Naive thymus-derived CD4-positive, alpha-beta T cell (primary cell): Measurements from ENCODE around the gene PTPRK. TPM values are rescaled to one million over a fixed set of nuclear protein-coding genes. Genes with fewer than 3 reads are reported as not detected.

Experiments used
- ATAC-seq: fragments of 150-1000 bp; cut with Tn5 transposase; 2 replicates; pipeline ENCODE4 v1.10.0; 2021; ENCODE audit warnings: mild to moderate bottlenecking, moderate library complexity
- CTCF ChIA-PET: fragments of 350-600 bp; sonication (Branson Sonifier 250); formaldehyde crosslinking; loops from one replicate; lab custom pipeline; 2021; ENCODE audit warnings: antibody characterized with exemption; lab: Charles Lee
- POLR2A ChIA-PET: fragments of 350-600 bp; sonication (Branson Sonifier 250); formaldehyde crosslinking; loops from one replicate; lab custom pipeline; 2021; ENCODE audit warnings: antibody characterized with exemption, inconsistent platforms; lab: Charles Lee
- DNase-seq, 9 donors: peaks; one replicate each; pipeline versions ENCODE4 v3.0.0 to v3.0.0-alpha.2; 2020 to 2022; ENCODE audit warnings: mixed read lengths in 1 of 9
- H3K27ac ChIP-seq: one replicate; pipeline ENCODE4 v1.7.0; 2013; ENCODE audit warnings: mild to moderate bottlenecking, low read depth, low read length, moderate library complexity
- H3K27me3 ChIP-seq, 2 donors: one replicate each; pipeline ENCODE4 v1.7.0; 2013; ENCODE audit warnings: low read length in 2 of 2, mild to moderate bottlenecking in 2 of 2, moderate library complexity in 2 of 2; ENCODE audit not compliant: control insufficient read depth in 2 of 2, insufficient read depth in 2 of 2
- H3K36me3 ChIP-seq, 3 experiments: 1 replicate in 2 of 3; 2 replicates in 1 of 3; pipeline ENCODE4 v1.7.0; 2013; ENCODE audit warnings: low read length in 3 of 3, mild to moderate bottlenecking in 3 of 3, moderate library complexity in 1 of 3; ENCODE audit not compliant: insufficient read depth in 3 of 3, control insufficient read depth in 2 of 3
- H3K4me1 ChIP-seq, 2 donors: one replicate each; pipeline ENCODE4 v1.7.0; 2013; ENCODE audit warnings: low read length in 2 of 2, mild to moderate bottlenecking in 2 of 2, moderate library complexity in 1 of 2; ENCODE audit not compliant: control insufficient read depth in 2 of 2, insufficient read depth in 2 of 2
- H3K4me3 ChIP-seq: 2 replicates; pipeline ENCODE4 v1.7.0; 2013; ENCODE audit warnings: mild to moderate bottlenecking, low read length
- H3K9me3 ChIP-seq, 3 experiments: 1 replicate in 2 of 3; 2 replicates in 1 of 3; pipeline ENCODE4 v1.7.0; 2013; ENCODE audit warnings: low read length in 3 of 3; ENCODE audit not compliant: control insufficient read depth in 2 of 3
- H3K27ac Mint-ChIP-seq, 9 donors: one replicate each; pipeline ENCODE4 v1.8.0; 2020 to 2022; ENCODE audit warnings: mixed read lengths in 9 of 9, mild to moderate bottlenecking in 8 of 9, moderate library complexity in 5 of 9, inconsistent platforms in 2 of 9
- H3K27me3 Mint-ChIP-seq, 5 donors: one replicate each; pipeline ENCODE4 v1.8.0; 2021 to 2022; ENCODE audit warnings: mixed read lengths in 5 of 5, mild to moderate bottlenecking in 1 of 5
- H3K36me3 Mint-ChIP-seq, 5 donors: one replicate each; pipeline ENCODE4 v1.8.0; 2020 to 2022; ENCODE audit warnings: mixed read lengths in 5 of 5, mild to moderate bottlenecking in 3 of 5, inconsistent platforms in 1 of 5
- H3K4me1 Mint-ChIP-seq, 7 donors: one replicate each; pipeline ENCODE4 v1.8.0; 2020 to 2022; ENCODE audit warnings: mixed read lengths in 7 of 7, mild to moderate bottlenecking in 3 of 7, inconsistent platforms in 1 of 7
- H3K4me3 Mint-ChIP-seq, 10 donors: one replicate each; pipeline ENCODE4 v1.8.0; 2020 to 2022; ENCODE audit warnings: mild to moderate bottlenecking in 10 of 10, mixed read lengths in 10 of 10, moderate library complexity in 6 of 10, inconsistent platforms in 2 of 10
- H3K9me3 Mint-ChIP-seq, 11 donors: one replicate each; pipeline ENCODE4 v1.8.0; 2020 to 2022; ENCODE audit warnings: mixed read lengths in 11 of 11, mild to moderate bottlenecking in 4 of 11, inconsistent platforms in 1 of 11, moderate library complexity in 1 of 11
- intact Hi-C, 2 donors: fragments of 100-400 bp; cut with micrococcal nuclease; formaldehyde crosslinking; loops; one replicate each; pipeline ENCODE4 v1.15.1; 2023
- polyA plus RNA-seq, 2 donors: library from polyadenylated mRNA; unstranded; fragments of 300-500 nt; fragmentation: Illumina TruSeq; gene quantifications; one replicate each; pipeline ENCODE4 v1.2.3, GENCODE V29; 2021
- total RNA-seq, 6 experiments: library from RNA in 5 of 6; stranded (reverse) in 5 of 6; gene quantifications; 1 replicate in 5 of 6; 2 replicates in 1 of 6; pipeline ENCODE4 v1.2.3 and lab custom pipeline; 2021 to 2026

The PTPRK gene
- total and polyA plus RNA-seq, 7 experiments from 2014 or later: 1.3 to 6.5 (median 2.3) TPM

GRCh38 chr6:128357392-128358130 is 162.8 kb downstream of the PTPRK start:
- ChIA-PET POLR2A (no interaction called here), CTCF (no interaction called here)
- DNase-seq: no peak
- Mint-ChIP-seq H3K4me3 (no peak overlapping the region), H3K36me3 (peaks cover 0 to under 1% (median 0%) of the 10 kb centered on the region in 5 donors), H3K27me3 (no peaks in the 10 kb centered on the region), H3K9me3 (no peaks in the 10 kb centered on the region), H3K27ac (no peak overlapping the region), H3K4me1 (no peaks in the 10 kb centered on the region)
- intact Hi-C loops: no loop called here
- no peak for ATAC-seq
- Histone ChIP-seq H3K27ac (no peak overlapping the region), H3K36me3 (no peaks in the 10 kb centered on the region), H3K4me3 (no peak overlapping the region), H3K4me1 (no peaks in the 10 kb centered on the region), H3K27me3 (no peaks in the 10 kb centered on the region), H3K9me3 (no peaks in the 10 kb centered on the region)

- ATAC-seq (no peak), DNase-seq (no peak)
- H3K27ac Mint-ChIP-seq: no peak overlapping the region
- H3K36me3 ChIP-seq: no peaks in the 10 kb centered on the region
- CTCF ChIA-PET: no interaction called here
- intact Hi-C loops: no loop called here
- H3K4me1 Mint-ChIP-seq: no peaks in the 10 kb centered on the region
- no peaks in the 10 kb centered on the region for H3K27me3 ChIP-seq
- H3K9me3 Mint-ChIP-seq: no peaks in the 10 kb centered on the region
- H3K4me1 ChIP-seq: no peaks in the 10 kb centered on the region
- POLR2A ChIA-PET: no interaction called here
- no peak overlapping the region for H3K4me3 Mint-ChIP-seq
- H3K27ac ChIP-seq: no peak overlapping the region
- no peak overlapping the region for H3K4me3 ChIP-seq
- H3K9me3 ChIP-seq: no peaks in the 10 kb centered on the region
- H3K27me3 Mint-ChIP-seq: peaks cover 0 to under 1% (median 0%) of the 10 kb centered on the region in 5 donors
- peaks cover 0 to 4% (median 0%) of the 10 kb centered on the region in 5 donors for H3K36me3 Mint-ChIP-seq
These were observed 168.0 kb downstream of the PTPRK start for GRCh38 chr6:128352366-128352765.

GRCh38 chr6:128351255-128351514 is 169.2 kb downstream of the PTPRK start:
- Mint-ChIP-seq H3K36me3 (peaks cover 0 to 4% (median 0%) of the 10 kb centered on the region in 5 donors), H3K9me3 (no peaks in the 10 kb centered on the region), H3K4me1 (no peaks in the 10 kb centered on the region), H3K27ac (no peak overlapping the region), H3K4me3 (no peak overlapping the region), H3K27me3 (peaks cover 0 to 7% (median 0%) of the 10 kb centered on the region in 5 donors)
- no peaks in the 10 kb centered on the region for H3K27me3 ChIP-seq
- DNase-seq: no peak
- ChIA-PET POLR2A (no interaction called here), CTCF (no interaction called here)
- no peak overlapping the region for H3K27ac ChIP-seq
- no peak overlapping the region for H3K4me3 ChIP-seq
- intact Hi-C loops: no loop called here
- no peaks in the 10 kb centered on the region for H3K9me3 ChIP-seq
- ATAC-seq: no peak
- H3K36me3 ChIP-seq: no peaks in the 10 kb centered on the region
- H3K4me1 ChIP-seq: no peaks in the 10 kb centered on the region

GRCh38 chr6:128350416-128351254 is 169.8 kb downstream of the PTPRK start:
- Histone ChIP-seq H3K36me3 (no peaks in the 10 kb centered on the region), H3K27ac (no peak overlapping the region), H3K9me3 (no peaks in the 10 kb centered on the region), H3K4me1 (no peaks in the 10 kb centered on the region), H3K4me3 (no peak overlapping the region), H3K27me3 (no peaks in the 10 kb centered on the region)
- no peak for DNase-seq
- ATAC-seq: no peak
- Mint-ChIP-seq H3K27ac (no peak overlapping the region), H3K4me3 (no peak overlapping the region), H3K27me3 (peaks cover 0 to 7% (median 0%) of the 10 kb centered on the region in 5 donors), H3K9me3 (no peaks in the 10 kb centered on the region), H3K36me3 (peaks cover 0 to 4% (median 0%) of the 10 kb centered on the region in 5 donors), H3K4me1 (no peaks in the 10 kb centered on the region)
- POLR2A ChIA-PET: no interaction called here
- CTCF ChIA-PET: no interaction called here
- intact Hi-C loops: no loop called here

- H3K4me1 ChIP-seq: no peaks in the 10 kb centered on the region
- Mint-ChIP-seq H3K4me1 (no peaks in the 10 kb centered on the region), H3K27ac (no peak overlapping the region), H3K4me3 (no peak overlapping the region), H3K27me3 (peaks cover 0 to 15% (median 4%) of the 10 kb centered on the region in 5 donors), H3K9me3 (no peaks in the 10 kb centered on the region), H3K36me3 (no peaks in the 10 kb centered on the region)
- DNase-seq: no peak
- intact Hi-C loops: no loop called here
- H3K4me3 ChIP-seq: no peak overlapping the region
- H3K27ac ChIP-seq: no peak overlapping the region
- ATAC-seq: no peak
- ChIA-PET CTCF (no interaction called here), POLR2A (no interaction called here)
- no peaks in the 10 kb centered on the region for H3K9me3 ChIP-seq
- no peaks in the 10 kb centered on the region for H3K27me3 ChIP-seq
- H3K36me3 ChIP-seq: no peaks in the 10 kb centered on the region
These were observed 173.3 kb downstream of the PTPRK start for GRCh38 chr6:128347123-128347522.

- CTCF ChIA-PET: no interaction called here
- H3K27me3 ChIP-seq: no peaks in the 10 kb centered on the region
- no peak for ATAC-seq
- Mint-ChIP-seq H3K36me3 (no peaks in the 10 kb centered on the region), H3K9me3 (no peaks in the 10 kb centered on the region), H3K4me1 (no peaks in the 10 kb centered on the region), H3K27me3 (peaks cover 0 to 15% (median 4%) of the 10 kb centered on the region in 5 donors), H3K27ac (no peak overlapping the region), H3K4me3 (no peak overlapping the region)
- no peaks in the 10 kb centered on the region for H3K9me3 ChIP-seq
- intact Hi-C loops: no loop called here
- H3K4me3 ChIP-seq: no peak overlapping the region
- no peaks in the 10 kb centered on the region for H3K36me3 ChIP-seq
- H3K27ac ChIP-seq: no peak overlapping the region
- POLR2A ChIA-PET: no interaction called here
- H3K4me1 ChIP-seq: no peaks in the 10 kb centered on the region
- no peak for DNase-seq
These were observed 173.8 kb downstream of the PTPRK start for GRCh38 chr6:128346569-128346968.

- H3K36me3 ChIP-seq: no peaks in the 10 kb centered on the region
- H3K27ac ChIP-seq: no peak overlapping the region
- H3K36me3 Mint-ChIP-seq: no peaks in the 10 kb centered on the region
- ChIA-PET POLR2A (no interaction called here), CTCF (no interaction called here)
- peaks cover 0 to 15% (median 4%) of the 10 kb centered on the region in 5 donors for H3K27me3 Mint-ChIP-seq
- no peak overlapping the region for H3K27ac Mint-ChIP-seq
- no peaks in the 10 kb centered on the region for H3K9me3 Mint-ChIP-seq
- no peak overlapping the region for H3K4me3 ChIP-seq
- ATAC-seq (no peak), DNase-seq (no peak)
- intact Hi-C loops: no loop called here
- H3K4me1 ChIP-seq: no peaks in the 10 kb centered on the region
- H3K9me3 ChIP-seq: no peaks in the 10 kb centered on the region
- no peaks in the 10 kb centered on the region for H3K4me1 Mint-ChIP-seq
- H3K4me3 Mint-ChIP-seq: no peak overlapping the region
- no peaks in the 10 kb centered on the region for H3K27me3 ChIP-seq
These were observed 175.1 kb downstream of the PTPRK start for GRCh38 chr6:128345278-128345677.
